Right lobe of liver (tissue), 6 donors: ENCODE results near the gene RYR3. TPM values are rescaled to one million over a fixed set of nuclear protein-coding genes. Genes with fewer than 3 reads are reported as not detected.

Source experiments
- ATAC-seq, 4 donors: fragments of 200-7000 bp; cut with Tn5 transposase; one replicate each; pipeline ENCODE4 v1.9.1; 2020; ENCODE audit warnings: mild to moderate bottlenecking in 4 of 4, moderate library complexity in 4 of 4
- DNase-seq, 3 donors: peaks; one replicate each; pipeline ENCODE4 v3.0.0-alpha.2; 2020
- H3K27ac ChIP-seq, 3 donors: fragments of 200-600 bp; one replicate each; pipeline ENCODE4 v1.8.0; 2022
- H3K27me3 ChIP-seq, 2 donors: fragments of 200-600 bp; one replicate each; pipeline ENCODE4 v1.8.0; 2022
- H3K36me3 ChIP-seq, 4 donors: fragments of 200-600 bp; sonication (generic) in 1 of 4; one replicate each; pipeline versions ENCODE4 v1.5.1 to v1.8.0; 2017 to 2022; ENCODE audit warnings: control low read depth in 1 of 4
- H3K4me1 ChIP-seq, 4 donors: fragments of 200-600 bp; sonication (generic) in 1 of 4; one replicate each; pipeline versions ENCODE4 v1.5.1 to v1.8.0; 2017 to 2022; ENCODE audit warnings: control low read depth in 1 of 4
- H3K4me3 ChIP-seq, 3 donors: fragments of 200-600 bp; one replicate each; pipeline ENCODE4 v1.8.0; 2022
- H3K9me3 ChIP-seq, 4 donors: fragments of 200-600 bp; sonication (generic) in 1 of 4; one replicate each; pipeline versions ENCODE4 v1.5.1 to v1.8.0; 2017 to 2022; ENCODE audit warnings: control low read depth in 1 of 4
- CTCF ChIP-seq, 4 donors: fragments of 200-600 bp in 3 of 4; fragments of 450-650 bp in 1 of 4; IDR thresholded peaks; one replicate each; pipeline versions ENCODE4 v1.5.1 to v1.8.0; 2016 to 2022; ENCODE audit warnings: antibody characterized with exemption in 4 of 4, mild to moderate bottlenecking in 2 of 4
- POLR2A ChIP-seq: fragments of 450-650 bp; IDR thresholded peaks from one replicate; pipeline ENCODE4 v1.6.1; 2017; ENCODE audit warnings: antibody characterized with exemption, mild to moderate bottlenecking
- WGBS: methylation state at CpG from one replicate; pipeline ENCODE4 v1.1.6; 2018; ENCODE audit warnings: low coverage, low lambda C conversion rate; ENCODE audit not compliant: insufficient coverage; ENCODE audit errors: missing lambda C conversion rate; 5-methylcytosine and 5-hydroxymethylcytosine counted together
- intact Hi-C, 2 donors: fragments of 100-400 bp; cut with DNase I; formaldehyde crosslinking; loops; one replicate each; pipeline versions ENCODE4 v1.11.2 to v1.14.1; 2022
- total RNA-seq, 6 experiments: library from RNA; depleted of rRNA in 2 of 6; stranded (reverse); fragments of >200 nt in 2 of 6; fragmentation: NEBNext Ultra II Directional in 3 of 6; extraction: Animal tissue kit (Norgen Biotek cat#: 25700) in 3 of 6; gene quantifications; one replicate each; pipeline versions ENCODE4 v1.1.0 to v1.2.4, GENCODE V29; 2016 to 2023
- donor health status: DM: no; HTN: yes; CAD: no.
- donor health status: DM: no; HTN: no; CAD: no.
- donor health status: DM: no; HTN: no; CAD: no.
- donor health status: DM: no; HTN: yes; CAD: no.
- donor health status: DM: no; HTN: yes; CAD: no.

Gene RYR3
- total RNA-seq, 6 experiments from 2014 or later: under 0.01 to 0.31 (median 0.05) TPM; not detected in 3

DNA sequence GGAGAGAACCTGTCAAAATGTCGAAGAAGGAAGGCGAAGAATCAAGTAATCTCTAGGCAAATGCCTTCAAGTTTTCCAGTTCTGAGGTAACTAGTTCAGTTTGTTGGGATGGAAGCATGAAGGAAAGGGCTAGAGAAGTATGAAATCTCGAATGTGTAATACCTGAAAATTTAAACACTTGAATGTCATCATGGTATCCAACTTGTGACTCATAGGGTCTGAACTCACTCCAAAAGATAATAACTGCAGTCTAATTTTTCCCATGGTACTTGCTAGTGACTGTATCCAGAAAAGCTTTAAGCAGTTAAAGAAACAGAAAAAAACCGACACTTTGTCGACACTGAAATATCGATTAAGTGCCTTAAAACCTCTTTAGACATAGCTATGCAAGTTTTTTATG is 554.6 kb downstream of the RYR3 start:
- H3K27ac ChIP-seq: no peak overlapping the region
- no peak for DNase-seq
- ATAC-seq: no peak
- H3K9me3 ChIP-seq: no peaks in the 10 kb centered on the region
- TF ChIP-seq POLR2A: no peak
- no peak for TF ChIP-seq CTCF (IDR thresholded peaks at IDR 0.05)
- 89% methylated on average over 6 of the region's 6 CpGs for WGBS
- no peak overlapping the region for H3K4me3 ChIP-seq
- peaks cover 0 to 5% (median 0%) of the 10 kb centered on the region in 4 donors for H3K36me3 ChIP-seq
- H3K4me1 ChIP-seq: no peaks in the 10 kb centered on the region
- H3K27me3 ChIP-seq: no peaks in the 10 kb centered on the region
- intact Hi-C loops: no loop called here

DNA sequence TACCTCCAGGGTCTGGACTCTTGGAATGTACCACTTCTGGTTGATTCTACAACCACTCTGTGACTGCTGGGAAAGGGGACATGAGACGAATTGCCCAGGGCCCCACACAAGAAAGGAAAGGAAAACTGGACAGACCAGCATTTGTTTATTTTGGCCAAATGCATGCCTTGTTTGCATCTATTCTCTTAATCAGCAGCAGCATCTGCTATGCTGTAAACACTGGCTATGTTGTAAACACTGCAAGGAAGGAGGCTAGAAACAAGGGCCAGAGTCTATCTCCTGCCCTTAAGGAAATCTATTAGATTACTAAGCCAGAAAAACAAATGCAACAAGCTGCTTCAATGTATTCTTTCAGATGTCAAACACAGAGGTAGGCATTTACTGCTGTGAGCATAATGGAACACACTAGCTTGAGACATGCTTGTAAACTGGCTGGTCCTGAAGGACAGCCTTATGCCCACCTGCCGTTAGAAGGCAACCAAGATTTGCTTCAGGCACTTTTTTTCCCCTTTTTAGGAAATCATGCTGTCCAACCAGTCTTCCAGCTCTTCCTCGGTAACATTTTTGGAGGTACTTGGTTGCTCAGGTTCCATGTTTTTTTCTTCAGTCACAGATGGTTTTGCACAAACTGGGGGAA is 555.5 kb downstream of the RYR3 start:
- WGBS: 100% methylated on average over 1 of the region's 3 CpGs
- H3K36me3 ChIP-seq: peaks cover 0 to 5% (median 0%) of the 10 kb centered on the region in 4 donors
- intact Hi-C loops: no loop called here
- no peak overlapping the region for H3K4me3 ChIP-seq
- no peak for TF ChIP-seq POLR2A
- no peak for TF ChIP-seq CTCF (IDR thresholded peaks at IDR 0.05)
- H3K9me3 ChIP-seq: no peaks in the 10 kb centered on the region
- ATAC-seq (no peak), DNase-seq (no peak)
- H3K27me3 ChIP-seq: no peaks in the 10 kb centered on the region
- H3K4me1 ChIP-seq: no peaks in the 10 kb centered on the region
- H3K27ac ChIP-seq: no peak overlapping the region

DNA sequence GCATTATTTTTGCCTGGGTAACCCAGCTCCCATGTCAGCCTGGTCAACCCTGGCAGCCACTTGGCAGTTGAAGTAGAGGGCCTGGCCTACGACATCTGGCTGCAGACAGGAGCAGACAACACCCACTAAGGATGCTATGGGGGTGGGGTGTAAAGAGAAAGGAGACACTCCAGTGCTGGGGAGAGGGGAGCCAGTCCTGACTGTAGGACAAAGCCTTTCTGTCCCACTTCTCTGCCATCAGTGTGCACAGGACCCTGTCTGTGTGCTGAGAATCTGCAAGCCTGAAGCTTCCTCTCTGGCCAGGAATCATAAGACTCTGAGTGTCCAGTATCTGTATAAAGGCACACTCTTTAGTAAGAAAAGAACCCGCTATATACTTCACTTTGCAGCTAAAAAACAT is 561.2 kb downstream of the RYR3 start:
- 100% methylated on average over 1 of the region's 2 CpGs for WGBS
- no peak for ATAC-seq

GRCh38 chr15:33872416-33873106 is 561.8 kb downstream of the RYR3 start:
- Histone ChIP-seq H3K36me3 (no peaks in the 10 kb centered on the region), H3K27ac (no peak overlapping the region), H3K4me3 (no peak overlapping the region), H3K9me3 (no peaks in the 10 kb centered on the region), H3K4me1 (no peaks in the 10 kb centered on the region), H3K27me3 (no peaks in the 10 kb centered on the region)
- 86% methylated on average over 5 of the region's 13 CpGs for WGBS
- intact Hi-C loops: no loop called here
- DNase-seq (no peak), ATAC-seq (no peak)
- TF ChIP-seq POLR2A: no peak
- no peak for TF ChIP-seq CTCF (IDR thresholded peaks at IDR 0.05)

More for the DNA sequence above, 561.2 kb downstream of the RYR3 start:
- Histone ChIP-seq H3K36me3 (no peaks in the 10 kb centered on the region), H3K27me3 (no peaks in the 10 kb centered on the region), H3K4me3 (no peak overlapping the region), H3K27ac (no peak overlapping the region), H3K4me1 (no peaks in the 10 kb centered on the region), H3K9me3 (no peaks in the 10 kb centered on the region)
- no peak for TF ChIP-seq CTCF (IDR thresholded peaks at IDR 0.05)
- no peak for TF ChIP-seq POLR2A
- DNase-seq: no peak
- intact Hi-C loops: no loop called here
